ENCODE measurements around the gene CCL3. TPM values are rescaled to one million over a fixed set of nuclear protein-coding genes. Genes with fewer than 3 reads are reported as not detected.

Gene CCL3
- total RNA-seq, 1 donor from 2014 or later, result 2.9 TPM

GRCh38 chr17:36063786-36064541 is 26.0 kb downstream of the CCL3 start, which contains the start of gene CCL18:
TSS of gene CCL18 (plus strand) at chr17:36064272. CDS start at chr17:36064343, 71 bp downstream.
- TF ChIP-seq CTCF (IDR thresholded peaks at IDR 0.05) (no peak), POLR2AphosphoS5 (IDR thresholded peaks at IDR 0.05; ENCODE audit: insufficient read depth in 1 of 2, low read depth in 1 of 2) (no peak), POLR2A (IDR thresholded peaks at IDR 0.05) (no peak)
- no peak for DNase-seq (ENCODE audit: extremely low spot score in 2 of 2)
- no peaks in the 10 kb centered on the region for H3K36me3 ChIP-seq
- intact Hi-C loops (cut with DNase I), result no loop called here
- H3K9me3 ChIP-seq, result no peaks in the 10 kb centered on the region
- H3K27me3 ChIP-seq, result no peaks in the 10 kb centered on the region
- no peak within 1 kb of the TSS for H3K4me3 ChIP-seq
- H3K4me1 ChIP-seq, result no peaks in the 10 kb centered on the region
- H3K27ac ChIP-seq, result no peak within 1 kb of the TSS

- TF ChIP-seq POLR2A (IDR thresholded peaks at IDR 0.05) (no peak), CTCF (IDR thresholded peaks at IDR 0.05) (no peak), POLR2AphosphoS5 (IDR thresholded peaks at IDR 0.05; ENCODE audit: insufficient read depth in 1 of 2, low read depth in 1 of 2) (no peak)
- intact Hi-C loops (cut with DNase I), result no loop called here
- H3K27me3 ChIP-seq, result no peaks in the 10 kb centered on the region
- H3K4me1 ChIP-seq, result no peaks in the 10 kb centered on the region
- H3K4me3 ChIP-seq, result no peak overlapping the region
- no peak for DNase-seq (ENCODE audit: extremely low spot score in 2 of 2)
- H3K9me3 ChIP-seq, result no peaks in the 10 kb centered on the region
- H3K27ac ChIP-seq, result no peak overlapping the region
- no peaks in the 10 kb centered on the region for H3K36me3 ChIP-seq
Measured at GRCh38 chr17:36060816-36061215, 29.1 kb downstream of the CCL3 start.

GRCh38 chr17:36059406-36059805 is 30.5 kb downstream of the CCL3 start:
- H3K27me3 ChIP-seq, result no peaks in the 10 kb centered on the region
- no peak overlapping the region for H3K4me3 ChIP-seq
- no peaks in the 10 kb centered on the region for H3K4me1 ChIP-seq
- H3K9me3 ChIP-seq, result no peaks in the 10 kb centered on the region
- TF ChIP-seq CTCF (IDR thresholded peaks at IDR 0.05), result no peak
- TF ChIP-seq POLR2AphosphoS5 (IDR thresholded peaks at IDR 0.05; ENCODE audit: insufficient read depth in 1 of 2, low read depth in 1 of 2), result no peak
- no peak for TF ChIP-seq POLR2A (IDR thresholded peaks at IDR 0.05)
- H3K36me3 ChIP-seq, result no peaks in the 10 kb centered on the region
- no peak overlapping the region for H3K27ac ChIP-seq
- DNase-seq (ENCODE audit: extremely low spot score in 2 of 2), result no peak
- intact Hi-C loops (cut with DNase I), result no loop called here

GRCh38 chr17:36057911-36058310 is 32.0 kb downstream of the CCL3 start:
- no peaks in the 10 kb centered on the region for H3K27me3 ChIP-seq
- no peaks in the 10 kb centered on the region for H3K9me3 ChIP-seq
- TF ChIP-seq POLR2AphosphoS5 (IDR thresholded peaks at IDR 0.05; ENCODE audit: insufficient read depth in 1 of 2, low read depth in 1 of 2), result no peak
- no peak for TF ChIP-seq CTCF (IDR thresholded peaks at IDR 0.05)
- TF ChIP-seq POLR2A (IDR thresholded peaks at IDR 0.05), result no peak
- no peak for DNase-seq (ENCODE audit: extremely low spot score in 2 of 2)
- H3K4me3 ChIP-seq, result no peak overlapping the region
- intact Hi-C loops (cut with DNase I), result no loop called here
- no peaks in the 10 kb centered on the region for H3K36me3 ChIP-seq
- H3K4me1 ChIP-seq, result no peaks in the 10 kb centered on the region
- no peak overlapping the region for H3K27ac ChIP-seq

- Histone ChIP-seq H3K27ac (no peak overlapping the region), H3K4me1 (no peaks in the 10 kb centered on the region), H3K9me3 (no peaks in the 10 kb centered on the region), H3K27me3 (no peaks in the 10 kb centered on the region), H3K4me3 (no peak overlapping the region), H3K36me3 (no peaks in the 10 kb centered on the region)
- intact Hi-C loops (cut with DNase I), result no loop called here
- TF ChIP-seq POLR2A (IDR thresholded peaks at IDR 0.05), result no peak
- no peak for TF ChIP-seq CTCF (IDR thresholded peaks at IDR 0.05)
- no peak for TF ChIP-seq POLR2AphosphoS5 (IDR thresholded peaks at IDR 0.05; ENCODE audit: insufficient read depth in 1 of 2, low read depth in 1 of 2)
- no peak for DNase-seq (ENCODE audit: extremely low spot score in 2 of 2)
Measured at GRCh38 chr17:36055921-36056520, 33.9 kb downstream of the CCL3 start.
